GM21515 (cell line): ENCODE data around the gene RIN3.
"Not testable (repeated sequence)": the region's sequence is repeated elsewhere in the genome, so short reads cannot be mapped to it uniquely, and the experiment has no call there.

Experiments used
- ATAC-seq: cut with Tn5 transposase; IDR thresholded peaks from one replicate; pipeline ENCODE4 v1.9.1; 2021; ENCODE audit not compliant: unreplicated experiment

The RIN3 gene

GRCh38 chr14:92619671-92620456 lies 106.3 kb downstream of the RIN3 start:
- no peak for ATAC-seq

DNA sequence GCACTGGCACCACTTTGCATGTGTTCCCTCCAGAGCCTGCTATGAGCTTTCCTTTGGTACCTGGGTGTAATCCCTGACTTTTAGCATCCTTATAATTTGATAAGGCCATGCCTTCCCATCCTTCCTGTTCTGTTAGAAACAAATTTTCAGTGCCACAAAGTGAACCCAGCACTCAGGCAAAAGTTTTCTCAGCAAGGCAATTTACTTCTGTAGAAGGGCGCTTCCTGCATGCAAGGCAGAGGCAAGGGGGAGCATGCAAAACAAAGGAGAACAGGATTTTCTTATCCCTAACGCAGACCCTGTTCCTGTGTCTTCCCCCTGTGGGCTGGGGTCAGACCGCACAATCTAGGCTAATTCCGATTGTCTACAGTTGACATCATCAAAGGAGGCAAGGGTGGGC lies 108.7 kb downstream of the RIN3 start:
- no peak for ATAC-seq

GRCh38 chr14:92624764-92625163 lies 111.2 kb downstream of the RIN3 start:
- no peak for ATAC-seq

DNA sequence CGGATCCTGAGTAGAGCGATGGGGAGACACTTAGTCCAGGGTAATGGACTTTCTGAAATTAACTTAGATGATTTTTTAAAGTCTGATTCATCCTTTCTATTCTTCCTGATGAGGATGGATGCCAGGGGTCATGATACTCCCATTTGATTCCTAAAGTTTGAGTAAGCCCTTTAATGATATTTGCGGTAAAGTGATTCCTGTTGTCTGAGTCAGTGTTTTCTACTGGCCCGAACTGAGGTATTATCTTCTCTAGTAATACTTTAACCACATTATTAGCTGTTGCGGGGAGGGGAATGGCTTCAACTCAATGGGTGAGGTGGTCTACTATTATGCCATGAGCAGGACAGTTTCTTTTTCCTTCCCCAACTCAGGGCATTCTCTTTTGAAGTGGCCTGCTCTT lies 111.6 kb downstream of the RIN3 start:
- no peak for ATAC-seq

- ATAC-seq = no peak
Observed at GRCh38 chr14:92626041-92626440, 112.5 kb downstream of the RIN3 start.

GRCh38 chr14:92627707-92628215 lies 114.2 kb downstream of the RIN3 start:
- ATAC-seq = no peak

- ATAC-seq = no peak
Observed at GRCh38 chr14:92628636-92629035, 115.1 kb downstream of the RIN3 start.

GRCh38 chr14:92630367-92630766 lies 116.8 kb downstream of the RIN3 start:
- no peak for ATAC-seq

GRCh38 chr14:92631098-92631497 lies 117.5 kb downstream of the RIN3 start:
- ATAC-seq = no peak

GRCh38 chr14:92632546-92633273 lies 119.1 kb downstream of the RIN3 start:
- no peak for ATAC-seq

GRCh38 chr14:92633274-92633616 lies 119.7 kb downstream of the RIN3 start:
- ATAC-seq = no peak

DNA sequence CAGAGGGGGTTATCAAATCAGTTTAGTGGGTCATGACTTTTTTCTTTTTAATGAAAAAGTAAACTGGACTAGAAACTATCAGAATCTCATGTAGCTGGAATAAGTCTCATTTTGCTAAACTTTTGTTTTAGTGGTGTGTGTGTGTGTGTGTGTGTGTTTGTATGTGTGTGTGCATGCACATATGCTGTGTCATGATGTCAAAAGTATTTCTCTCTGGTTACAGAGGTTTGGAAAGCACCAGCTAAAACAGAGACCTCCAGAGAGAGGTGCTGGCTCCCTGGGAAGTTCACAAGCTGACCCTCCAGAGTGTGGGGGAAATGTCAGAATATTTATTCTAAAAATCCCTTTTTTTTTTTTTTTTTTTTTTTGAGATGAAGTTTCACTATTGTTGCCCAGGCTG lies 120.1 kb downstream of the RIN3 start:
- no peak for ATAC-seq

DNA sequence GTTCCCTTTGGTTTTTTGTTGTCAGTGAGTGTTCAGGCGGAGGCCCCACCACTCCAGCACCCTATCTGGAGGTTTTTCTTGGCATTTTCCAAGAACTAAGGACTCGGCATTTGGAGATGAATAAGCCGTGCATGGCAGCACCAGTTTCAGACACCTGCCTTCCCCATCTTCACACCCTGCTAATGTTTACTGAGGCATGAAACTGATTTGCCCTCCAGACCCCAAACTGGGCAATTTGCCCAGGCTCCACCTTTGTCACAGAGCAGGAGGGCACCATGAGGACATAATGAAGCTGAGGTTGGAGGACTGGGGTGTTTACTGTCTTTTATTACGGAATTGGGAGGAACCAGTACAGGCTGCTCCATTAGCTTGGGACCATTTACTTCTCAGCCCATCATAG lies 121.5 kb downstream of the RIN3 start:
- ATAC-seq = no peak

DNA sequence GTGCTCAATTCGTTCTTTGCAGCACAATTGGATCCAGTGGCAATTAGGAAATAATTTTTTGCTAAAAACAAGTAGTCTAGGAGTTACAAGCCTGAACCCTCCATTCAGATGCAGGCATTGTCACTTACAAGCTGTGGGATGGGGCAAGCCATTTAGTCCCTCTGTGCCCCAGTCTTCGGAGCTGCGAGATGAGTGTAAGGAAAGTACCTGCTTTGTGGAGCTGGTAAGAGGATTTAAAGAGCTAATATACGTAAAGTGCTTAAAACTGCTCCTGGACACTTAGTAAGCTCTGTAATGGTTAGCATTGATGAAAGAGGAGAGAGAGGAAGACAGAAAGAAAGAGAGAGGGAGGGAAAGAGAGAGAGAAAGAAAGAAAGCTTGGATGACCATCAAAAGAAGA lies 122.3 kb downstream of the RIN3 start:
- ATAC-seq = no peak

- no peak for ATAC-seq
Observed at GRCh38 chr14:92637228-92637627, 123.6 kb downstream of the RIN3 start.

GRCh38 chr14:92637864-92638263 lies 124.3 kb downstream of the RIN3 start:
- no peak for ATAC-seq

- no peak for ATAC-seq
Observed at GRCh38 chr14:92638266-92638665, 124.7 kb downstream of the RIN3 start.

GRCh38 chr14:92638904-92639303 lies 125.3 kb downstream of the RIN3 start:
- ATAC-seq = no peak

DNA sequence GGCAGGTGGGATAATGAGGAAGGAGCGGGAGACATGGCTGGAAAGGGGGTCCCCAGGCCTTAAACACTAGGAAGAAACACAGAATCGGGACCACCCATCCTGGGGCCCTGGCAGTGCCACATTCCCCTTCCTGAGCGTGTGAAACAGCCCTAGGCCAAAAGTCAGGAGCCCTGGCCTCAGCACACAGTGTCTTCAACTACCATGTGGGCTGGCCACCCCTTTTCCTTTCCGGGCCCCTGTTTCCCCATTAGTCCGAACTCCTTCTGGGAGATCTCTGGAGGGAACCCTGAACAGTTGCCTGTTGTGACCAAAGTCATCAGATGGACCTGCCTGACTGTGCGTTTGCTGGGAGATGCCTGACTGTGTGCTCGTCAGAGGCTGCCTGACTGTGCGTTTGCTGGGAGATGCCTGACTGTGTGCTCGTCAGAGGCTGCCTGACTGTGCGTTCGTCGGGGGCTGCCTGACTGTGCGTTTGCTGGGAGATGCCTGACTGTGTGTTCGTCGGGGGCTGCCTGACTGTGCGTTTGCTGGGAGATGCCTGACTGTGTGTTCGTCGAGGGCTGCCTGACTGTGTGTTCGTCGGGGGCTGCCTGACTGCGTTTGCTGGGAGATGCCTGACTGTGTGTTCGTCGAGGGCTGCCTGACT lies 126.0 kb downstream of the RIN3 start:
- ATAC-seq = not testable (repeated sequence)

- ATAC-seq = no peak
Observed at GRCh38 chr14:92641306-92641705, 127.7 kb downstream of the RIN3 start.

GRCh38 chr14:92644171-92644969 lies 130.8 kb downstream of the RIN3 start:
- no peak for ATAC-seq
